BE2C (cell line): ENCODE measurements around the gene KRT27.

Experiments used
- DNase-seq: peaks from one replicate; pipeline ENCODE4 v3.0.0-alpha.2; 2020
- H3K27me3 ChIP-seq: fragments of 250-450 bp; sonication (Bioruptor Pico); 2 replicates; pipeline ENCODE4 v1.5.1; 2020; ENCODE audit warnings: mild to moderate bottlenecking
- H3K36me3 ChIP-seq: fragments of 250-450 bp; sonication (Bioruptor Pico); 2 replicates; pipeline ENCODE4 v1.5.1; 2020; ENCODE audit warnings: mild to moderate bottlenecking
- H3K4me1 ChIP-seq: fragments of 250-450 bp; sonication (Bioruptor Pico); 2 replicates; pipeline ENCODE4 v1.5.1; 2020
- H3K4me3 ChIP-seq: 2 replicates; pipeline ENCODE4 v1.5.1; 2011; ENCODE audit warnings: low read depth, low read length
- H3K9me3 ChIP-seq: fragments of 250-450 bp; sonication (Bioruptor Pico); 2 replicates; pipeline ENCODE4 v1.5.1; 2020
- TF ChIP-seq, protein P1 (sequence below): IDR thresholded peaks from 2 replicates; pipeline ENCODE4 v1.5.1; 2012; ENCODE audit warnings: mild to moderate bottlenecking, low read depth, low read length

Gene KRT27

DNA sequence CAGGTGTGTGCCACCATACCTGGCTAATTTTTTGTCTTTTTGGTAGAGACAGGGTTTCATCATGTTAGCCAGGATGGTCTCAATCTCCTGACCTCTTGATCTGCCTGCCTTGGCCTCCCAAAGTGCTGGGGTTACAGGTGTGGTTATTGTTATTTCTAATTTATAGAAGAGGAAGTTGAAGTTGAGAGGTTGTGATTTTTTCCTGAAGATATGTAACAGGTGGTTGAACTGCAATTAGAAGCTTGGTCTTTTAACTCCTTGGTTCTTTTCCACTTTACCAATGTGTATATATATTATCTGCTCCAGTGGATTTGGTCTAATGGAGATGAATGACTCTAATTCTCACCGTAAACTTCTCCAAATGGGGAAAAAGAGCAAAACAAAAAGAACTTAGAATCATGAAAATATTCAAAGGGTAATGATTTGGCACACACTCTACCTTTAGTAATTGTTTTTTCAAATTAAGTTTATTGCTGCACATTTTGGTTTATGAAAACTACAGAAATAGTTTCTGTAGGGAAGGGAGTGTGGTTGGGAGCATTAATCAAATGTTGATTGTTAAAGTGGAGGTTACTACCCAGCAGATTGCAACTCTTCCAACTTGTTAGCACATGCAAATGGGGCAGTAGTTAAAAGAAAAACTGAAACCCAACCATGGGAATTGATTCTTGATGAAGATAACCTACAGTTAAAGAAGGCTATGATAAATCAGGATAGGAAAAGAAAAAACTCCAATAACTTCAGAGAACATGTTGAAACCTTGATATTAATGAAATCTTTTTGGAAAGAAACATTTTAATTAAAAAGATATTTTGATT, 41.9 kb upstream of the KRT27 start:
- Histone ChIP-seq H3K9me3 (no peaks in the 10 kb centered on the region), H3K27me3 (no peaks in the 10 kb centered on the region; the same call in 1 of the 2 replicates), H3K36me3 (no peaks in the 10 kb centered on the region), H3K4me1 (no peaks in the 10 kb centered on the region), H3K4me3 (no peak overlapping the region)
- no peak for DNase-seq
- TF ChIP-seq, protein P1, sequence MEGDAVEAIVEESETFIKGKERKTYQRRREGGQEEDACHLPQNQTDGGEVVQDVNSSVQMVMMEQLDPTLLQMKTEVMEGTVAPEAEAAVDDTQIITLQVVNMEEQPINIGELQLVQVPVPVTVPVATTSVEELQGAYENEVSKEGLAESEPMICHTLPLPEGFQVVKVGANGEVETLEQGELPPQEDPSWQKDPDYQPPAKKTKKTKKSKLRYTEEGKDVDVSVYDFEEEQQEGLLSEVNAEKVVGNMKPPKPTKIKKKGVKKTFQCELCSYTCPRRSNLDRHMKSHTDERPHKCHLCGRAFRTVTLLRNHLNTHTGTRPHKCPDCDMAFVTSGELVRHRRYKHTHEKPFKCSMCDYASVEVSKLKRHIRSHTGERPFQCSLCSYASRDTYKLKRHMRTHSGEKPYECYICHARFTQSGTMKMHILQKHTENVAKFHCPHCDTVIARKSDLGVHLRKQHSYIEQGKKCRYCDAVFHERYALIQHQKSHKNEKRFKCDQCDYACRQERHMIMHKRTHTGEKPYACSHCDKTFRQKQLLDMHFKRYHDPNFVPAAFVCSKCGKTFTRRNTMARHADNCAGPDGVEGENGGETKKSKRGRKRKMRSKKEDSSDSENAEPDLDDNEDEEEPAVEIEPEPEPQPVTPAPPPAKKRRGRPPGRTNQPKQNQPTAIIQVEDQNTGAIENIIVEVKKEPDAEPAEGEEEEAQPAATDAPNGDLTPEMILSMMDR, result no peak

DNA sequence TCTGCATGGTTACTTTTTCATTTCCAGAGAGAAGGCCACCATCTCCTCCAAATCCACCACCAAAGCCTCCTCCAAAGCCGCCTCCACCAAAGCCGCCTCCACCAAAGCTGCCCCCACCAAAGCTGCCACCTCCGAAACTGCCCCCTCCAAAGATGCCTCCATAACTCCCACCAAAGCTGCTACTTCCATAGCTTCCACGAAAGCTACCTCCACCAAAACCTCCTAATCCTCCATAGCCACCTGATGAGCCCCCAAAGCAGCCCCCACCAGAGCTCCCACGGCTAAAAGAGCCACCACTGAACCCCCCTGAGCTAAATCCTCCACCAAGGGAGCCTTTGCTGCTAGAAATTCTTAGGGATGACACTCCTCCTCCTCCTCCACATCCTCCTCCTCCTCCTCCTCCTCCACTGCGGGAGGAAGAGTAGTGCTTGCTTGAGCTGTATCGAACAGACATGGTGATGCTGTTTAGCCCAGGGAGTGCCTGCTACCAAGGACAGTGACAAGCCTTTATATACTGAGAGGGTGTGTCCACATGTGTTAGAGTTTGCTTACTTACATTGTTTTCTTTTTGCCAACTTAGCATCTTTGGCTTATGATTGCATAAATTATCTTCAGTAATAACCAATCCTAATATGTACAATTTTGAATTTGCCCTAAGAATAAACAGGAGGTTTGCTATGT, 39.9 kb upstream of the KRT27 start, which contains the start of gene KRT10:
Gene KRT10, minus strand, starts transcription at position 483 of the 681 bp plus-strand sequence. Its CDS starts 29 bp downstream, at position 454.
- Histone ChIP-seq H3K27me3 (no peaks in the 10 kb centered on the region; the same call in 1 of the 2 replicates), H3K4me1 (no peaks in the 10 kb centered on the region)
- TF ChIP-seq, protein P1, result no peak

DNA sequence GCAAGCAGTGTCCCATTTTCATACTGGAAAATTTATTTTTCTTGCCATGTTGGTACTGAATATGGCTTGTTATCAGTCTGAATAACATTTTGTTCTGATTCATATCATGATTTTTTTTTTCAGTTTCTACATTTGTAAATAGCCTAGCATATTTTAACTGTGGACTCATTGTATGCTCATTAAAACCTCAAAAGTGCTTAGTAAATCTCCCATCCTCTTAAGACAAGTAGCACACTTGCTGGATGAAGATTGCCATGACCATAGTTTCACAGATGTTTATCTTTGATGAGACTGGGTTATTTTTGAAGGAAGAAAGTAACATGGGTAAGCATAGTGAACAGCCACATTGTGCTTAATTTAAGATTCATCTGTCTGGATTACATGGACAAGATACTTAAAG, 39.2 kb upstream of the KRT27 start:
- no peaks in the 10 kb centered on the region for H3K4me1 ChIP-seq
- TF ChIP-seq, protein P1, result no peak

More for the DNA sequence above, 39.9 kb upstream of the KRT27 start, which contains the start of gene KRT10:
- Histone ChIP-seq H3K4me3 (no peak within 1 kb of the TSS), H3K36me3 (no peaks in the 10 kb centered on the region), H3K9me3 (no peaks in the 10 kb centered on the region)
- no peak for DNase-seq

DNA sequence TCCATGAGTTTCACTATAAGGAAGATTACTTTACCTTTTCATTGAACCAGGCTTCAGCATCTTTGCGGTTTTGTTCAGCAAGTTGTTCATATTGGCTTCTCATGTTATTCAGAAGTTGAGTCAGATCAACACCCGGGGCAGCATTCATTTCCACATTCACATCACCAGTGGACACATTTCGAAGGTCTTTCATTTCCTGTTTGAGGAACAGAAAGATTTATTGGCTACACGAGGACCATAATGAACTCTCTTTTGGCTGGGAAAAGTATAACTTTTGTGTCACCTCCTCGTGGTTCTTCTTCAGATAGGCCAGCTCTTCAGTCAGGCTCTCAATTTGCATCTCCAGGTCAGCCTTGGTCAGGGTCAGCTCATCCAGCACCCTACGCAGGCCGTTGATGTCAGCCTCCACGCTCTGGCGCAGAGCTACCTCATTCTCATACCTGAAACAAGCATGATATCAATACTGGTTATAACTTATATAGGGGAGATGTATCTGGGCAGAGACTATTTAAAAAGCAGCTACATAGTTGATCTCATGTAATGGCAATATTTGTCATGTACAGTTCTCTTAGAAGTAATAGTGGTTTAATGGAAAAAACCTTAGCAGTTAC, 38.0 kb upstream of the KRT27 start:
- TF ChIP-seq, protein P1, result no peak
- Histone ChIP-seq H3K4me3 (no peak overlapping the region), H3K4me1 (no peaks in the 10 kb centered on the region), H3K27me3 (no peaks in the 10 kb centered on the region), H3K9me3 (no peaks in the 10 kb centered on the region), H3K36me3 (no peaks in the 10 kb centered on the region)
- DNase-seq, result no peak

More for the DNA sequence above, 39.2 kb upstream of the KRT27 start:
- no peaks in the 10 kb centered on the region for H3K36me3 ChIP-seq
- no peak for DNase-seq
- no peaks in the 10 kb centered on the region; the same call in 1 of the 2 replicates for H3K27me3 ChIP-seq
- no peaks in the 10 kb centered on the region for H3K9me3 ChIP-seq
- H3K4me3 ChIP-seq, result no peak overlapping the region

DNA sequence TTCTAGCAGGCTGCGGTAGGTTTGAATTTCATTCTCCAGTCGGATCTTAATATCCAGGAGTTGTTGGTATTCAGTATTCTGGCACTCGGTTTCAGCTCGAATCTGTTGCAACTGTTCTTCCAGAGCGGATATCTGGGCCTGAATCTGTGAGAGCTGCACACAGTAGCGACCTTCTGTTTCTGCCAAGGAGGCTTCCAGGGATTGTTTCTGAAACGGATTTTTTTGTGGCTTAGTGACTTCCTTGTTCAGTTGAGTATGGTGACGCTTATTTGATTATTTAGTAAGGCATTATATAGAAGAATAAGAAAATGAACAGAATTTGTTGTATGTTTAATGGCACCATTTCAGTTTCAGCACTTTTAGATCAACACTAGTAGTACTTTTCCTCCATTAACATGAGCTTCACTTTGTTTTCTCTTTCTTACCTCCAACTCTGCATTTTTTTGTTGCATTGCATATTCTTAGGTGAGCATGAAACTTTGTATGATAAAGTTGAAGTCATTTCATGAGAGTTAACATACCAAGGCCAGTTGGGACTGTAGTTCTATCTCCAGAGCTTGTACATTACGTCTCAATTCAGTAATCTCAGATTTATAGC, 37.3 kb upstream of the KRT27 start:
- H3K27me3 ChIP-seq, result no peaks in the 10 kb centered on the region
- H3K36me3 ChIP-seq, result no peaks in the 10 kb centered on the region
- TF ChIP-seq, protein P1, result no peak
- peak overlapping the region; percentile 71 for H3K4me3 ChIP-seq
- DNase-seq, result no peak
- no peaks in the 10 kb centered on the region for H3K9me3 ChIP-seq
- no peaks in the 10 kb centered on the region for H3K4me1 ChIP-seq
